ENCODE data around the gene PITPNC1.
"Not testable (repeated sequence)": the region's sequence is repeated elsewhere in the genome, so short reads cannot be mapped to it uniquely, and the experiment has no call there.

Gene PITPNC1

GRCh38 chr17:67619555-67619954 is 242.5 kb downstream of the PITPNC1 start:
- DNase-seq (ENCODE audit: low read depth in 2 of 2), result no peak

- no peak for DNase-seq (ENCODE audit: low read depth in 2 of 2)
These were observed 243.0 kb downstream of the PITPNC1 start for GRCh38 chr17:67620088-67620487.

GRCh38 chr17:67620636-67621035 is 243.6 kb downstream of the PITPNC1 start:
- no peak for DNase-seq (ENCODE audit: low read depth in 2 of 2)

GRCh38 chr17:67623767-67624166 is 246.7 kb downstream of the PITPNC1 start:
- DNase-seq (ENCODE audit: low read depth in 2 of 2), result no peak

GRCh38 chr17:67624886-67625656 is 248.0 kb downstream of the PITPNC1 start:
- no peak for DNase-seq (ENCODE audit: low read depth in 2 of 2)

- no peak for DNase-seq (ENCODE audit: low read depth in 2 of 2)
These were observed 248.9 kb downstream of the PITPNC1 start for GRCh38 chr17:67625971-67626370.

- DNase-seq (ENCODE audit: low read depth in 2 of 2), result no peak
These were observed 251.5 kb downstream of the PITPNC1 start for GRCh38 chr17:67628580-67629013.

GRCh38 chr17:67629971-67630320 is 252.9 kb downstream of the PITPNC1 start:
- no peak for DNase-seq (ENCODE audit: low read depth in 2 of 2)

- DNase-seq (ENCODE audit: low read depth in 2 of 2), result not testable (repeated sequence)
These were observed 253.8 kb downstream of the PITPNC1 start for GRCh38 chr17:67630836-67631235.

- no peak for DNase-seq (ENCODE audit: low read depth in 2 of 2)
These were observed 255.1 kb downstream of the PITPNC1 start for GRCh38 chr17:67632141-67632540.

- DNase-seq (ENCODE audit: low read depth in 2 of 2), result no peak
These were observed 256.7 kb downstream of the PITPNC1 start for GRCh38 chr17:67633751-67634211.

GRCh38 chr17:67635681-67636080 is 258.6 kb downstream of the PITPNC1 start:
- DNase-seq (ENCODE audit: low read depth in 2 of 2), result no peak

- no peak for DNase-seq (ENCODE audit: low read depth in 2 of 2)
These were observed 259.2 kb downstream of the PITPNC1 start for GRCh38 chr17:67636312-67636711.

GRCh38 chr17:67636834-67637520 is 259.9 kb downstream of the PITPNC1 start:
- DNase-seq (ENCODE audit: low read depth in 2 of 2), result no peak

GRCh38 chr17:67637901-67638641 is 261.0 kb downstream of the PITPNC1 start:
- DNase-seq (ENCODE audit: low read depth in 2 of 2), result no peak

GRCh38 chr17:67638871-67639270 is 261.8 kb downstream of the PITPNC1 start:
- no peak for DNase-seq (ENCODE audit: low read depth in 2 of 2)

- DNase-seq (ENCODE audit: low read depth in 2 of 2), result no peak
These were observed 262.5 kb downstream of the PITPNC1 start for GRCh38 chr17:67639555-67639954.

GRCh38 chr17:67639979-67640378 is 262.9 kb downstream of the PITPNC1 start:
- DNase-seq (ENCODE audit: low read depth in 2 of 2), result no peak

GRCh38 chr17:67642488-67642887 is 265.4 kb downstream of the PITPNC1 start:
- DNase-seq (ENCODE audit: low read depth in 2 of 2), result no peak

GRCh38 chr17:67644061-67644460 is 267.0 kb downstream of the PITPNC1 start:
- DNase-seq (ENCODE audit: low read depth in 2 of 2), result no peak

GRCh38 chr17:67645195-67645594 is 268.1 kb downstream of the PITPNC1 start:
- DNase-seq (ENCODE audit: low read depth in 2 of 2), result not testable (repeated sequence)

- DNase-seq (ENCODE audit: low read depth in 2 of 2), result no peak
These were observed 269.4 kb downstream of the PITPNC1 start for GRCh38 chr17:67646472-67646871.

All from activated CD4-positive, alpha-beta T cell treated with anti-CD3 and anti-CD28 coated beads for 24 hours (primary cell).